IPS DF 4.7 (cell line): ENCODE data around the gene KRT80.
"Not testable (repeated sequence)": the region's sequence is repeated elsewhere in the genome, so short reads cannot be mapped to it uniquely, and the experiment has no call there.

Experiments used
- DNase-seq: peaks from one replicate; pipeline ENCODE4 v3.0.0-alpha.2; 2013; ENCODE audit warnings: low spot score; ENCODE audit errors: extremely low read depth

KRT80 gene

DNA sequence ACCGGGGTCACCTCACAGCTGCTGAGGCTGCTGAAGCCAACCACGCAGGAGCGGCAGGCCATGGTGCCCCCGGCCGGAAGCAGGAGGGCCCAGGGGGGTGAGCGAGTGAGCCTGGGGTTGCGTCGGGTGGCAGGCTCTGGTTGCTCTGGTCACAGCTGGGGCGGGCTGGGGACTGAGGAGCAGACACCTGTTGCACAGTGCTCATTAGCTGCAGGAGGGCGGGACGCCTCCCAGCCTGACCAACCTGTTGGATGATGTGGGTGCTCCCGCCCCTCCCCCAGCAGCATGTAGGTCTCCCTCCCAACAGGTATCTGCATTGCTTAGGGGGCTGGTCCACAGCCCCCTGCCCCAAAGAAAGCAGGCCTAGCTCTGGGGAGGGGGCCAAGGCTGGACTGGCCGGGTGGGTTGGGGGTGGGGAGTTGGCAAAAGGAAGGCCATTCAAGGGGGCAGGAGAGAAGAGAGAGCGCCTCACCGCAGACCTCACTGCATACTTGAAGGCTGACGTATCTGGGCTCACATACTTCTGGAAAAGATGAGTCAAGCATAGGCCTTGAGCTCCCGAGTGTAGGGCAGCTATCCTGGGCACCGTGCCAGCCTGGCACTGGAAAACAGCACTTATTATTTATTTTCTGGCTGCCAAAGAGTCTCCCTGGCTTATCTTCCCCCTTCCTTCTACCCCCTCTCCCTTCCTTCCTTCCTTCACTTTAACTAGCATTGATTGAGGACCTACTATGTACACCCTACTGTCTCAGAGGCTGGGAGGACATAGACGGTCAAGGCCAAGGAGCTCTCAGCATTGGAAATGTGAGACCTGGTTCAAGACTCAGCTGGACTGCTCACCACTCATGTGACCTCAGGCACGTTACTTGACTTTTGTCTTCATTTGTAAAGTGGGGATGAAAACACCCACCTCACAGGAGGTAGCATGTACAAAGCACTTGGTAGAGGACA is at the start of gene KRT80:
TSS of gene KRT80 (minus strand) at position 174 of the 951 bp plus-strand sequence. CDS start at position 62, 112 bp downstream.
- DNase-seq: no peak

DNA sequence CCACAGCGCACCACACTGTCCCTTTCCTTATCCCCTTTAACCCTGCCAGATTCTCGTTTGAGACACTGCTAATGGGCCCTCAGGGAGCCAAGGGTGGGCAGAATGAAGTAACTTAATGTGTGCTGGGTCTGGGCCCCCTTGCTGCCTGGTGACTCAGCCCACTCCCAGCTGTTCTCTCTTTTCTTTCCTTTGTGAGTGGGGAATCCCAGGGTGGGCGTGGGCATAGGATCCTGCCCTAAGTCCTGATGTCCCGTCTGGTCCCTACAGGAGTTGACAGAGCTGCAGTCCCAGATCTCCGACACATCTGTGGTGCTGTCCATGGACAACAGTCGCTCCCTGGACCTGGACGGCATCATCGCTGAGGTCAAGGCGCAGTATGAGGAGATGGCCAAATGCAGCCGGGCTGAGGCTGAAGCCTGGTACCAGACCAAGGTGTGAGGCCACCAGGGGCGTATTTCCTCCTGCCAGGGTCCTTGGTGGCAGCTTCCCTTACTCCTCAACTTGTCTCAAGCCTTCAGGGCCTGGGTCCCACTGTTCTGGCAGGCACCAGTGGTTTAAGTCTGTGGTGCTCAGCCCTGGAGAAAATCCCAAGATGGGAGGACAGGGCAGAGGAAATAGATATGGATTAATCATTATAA is 49.5 kb upstream of the KRT80 start:
- DNase-seq: no peak

DNA sequence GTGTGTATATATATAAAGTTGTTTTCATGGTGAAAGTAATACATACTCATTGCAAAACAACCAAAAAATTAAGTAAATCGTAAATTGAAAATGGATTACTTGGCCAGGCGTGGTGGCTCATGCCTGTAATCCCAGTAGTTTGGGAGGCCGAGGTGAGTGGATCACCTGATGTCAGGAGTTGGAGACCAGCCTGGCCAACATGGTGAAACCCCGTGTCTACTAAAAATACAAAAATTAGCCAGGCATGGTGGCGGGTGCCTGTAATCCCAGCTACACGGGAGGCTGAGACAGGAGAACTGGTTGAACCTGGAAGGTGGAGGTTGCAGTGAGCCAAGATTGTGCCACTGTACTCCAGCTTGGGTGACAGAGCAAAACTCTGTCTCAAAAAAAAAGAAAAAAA is 48.4 kb upstream of the KRT80 start:
- DNase-seq: not testable (repeated sequence)

DNA sequence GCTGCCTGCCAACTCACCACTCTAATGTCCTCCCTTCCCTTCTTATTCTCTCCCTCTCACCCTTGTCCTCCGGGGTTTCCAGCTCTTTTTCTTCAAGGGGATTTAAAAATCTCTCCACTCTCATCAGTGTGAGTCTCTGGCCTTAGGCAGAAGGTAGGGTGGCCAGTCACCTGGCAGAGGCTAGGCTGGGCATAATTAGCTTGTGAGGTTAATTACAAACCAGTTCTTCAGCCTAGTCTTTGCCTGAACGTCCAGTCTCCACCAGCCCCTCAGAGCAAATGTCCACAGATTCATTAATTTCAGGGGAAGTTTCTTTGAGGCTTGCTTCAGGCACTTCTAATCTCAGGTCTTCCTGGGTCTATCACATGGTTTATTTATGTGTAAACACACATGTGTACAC is 48.0 kb upstream of the KRT80 start:
- DNase-seq: no peak

DNA sequence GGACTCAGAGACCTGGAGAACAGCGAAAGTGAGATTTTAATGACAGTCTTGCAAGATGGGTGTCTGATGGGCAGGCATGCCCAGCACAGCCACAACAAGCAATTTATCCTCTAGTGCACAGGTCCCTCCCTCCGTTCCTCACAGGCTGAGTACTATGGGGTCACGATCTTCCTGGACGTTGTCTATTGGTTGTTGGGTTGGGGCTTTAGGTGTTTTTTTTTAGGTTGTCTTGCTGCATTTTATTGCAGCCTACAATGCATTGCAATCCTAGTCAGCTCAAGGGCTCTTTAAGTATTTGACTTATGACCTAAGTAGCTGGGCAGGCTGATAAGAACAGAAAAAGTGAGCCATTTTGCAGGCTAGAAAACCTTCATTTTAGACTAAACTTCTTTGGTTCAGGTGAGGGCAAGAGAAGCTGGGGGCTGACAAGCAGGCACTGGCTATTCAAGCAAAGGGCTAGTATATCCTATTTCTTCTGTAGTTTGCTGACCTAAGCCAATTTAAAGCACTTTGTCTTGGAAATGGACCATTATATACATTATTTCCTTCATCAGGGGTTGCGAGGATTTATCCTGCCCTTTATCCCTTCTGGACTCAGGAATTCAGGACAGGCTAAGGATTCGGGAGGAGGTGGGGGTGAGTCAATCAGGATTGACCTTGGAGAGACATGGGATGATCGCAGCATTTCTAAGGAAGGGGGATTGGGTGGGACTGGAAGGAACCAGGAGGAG is 47.3 kb upstream of the KRT80 start:
- DNase-seq: no peak

DNA sequence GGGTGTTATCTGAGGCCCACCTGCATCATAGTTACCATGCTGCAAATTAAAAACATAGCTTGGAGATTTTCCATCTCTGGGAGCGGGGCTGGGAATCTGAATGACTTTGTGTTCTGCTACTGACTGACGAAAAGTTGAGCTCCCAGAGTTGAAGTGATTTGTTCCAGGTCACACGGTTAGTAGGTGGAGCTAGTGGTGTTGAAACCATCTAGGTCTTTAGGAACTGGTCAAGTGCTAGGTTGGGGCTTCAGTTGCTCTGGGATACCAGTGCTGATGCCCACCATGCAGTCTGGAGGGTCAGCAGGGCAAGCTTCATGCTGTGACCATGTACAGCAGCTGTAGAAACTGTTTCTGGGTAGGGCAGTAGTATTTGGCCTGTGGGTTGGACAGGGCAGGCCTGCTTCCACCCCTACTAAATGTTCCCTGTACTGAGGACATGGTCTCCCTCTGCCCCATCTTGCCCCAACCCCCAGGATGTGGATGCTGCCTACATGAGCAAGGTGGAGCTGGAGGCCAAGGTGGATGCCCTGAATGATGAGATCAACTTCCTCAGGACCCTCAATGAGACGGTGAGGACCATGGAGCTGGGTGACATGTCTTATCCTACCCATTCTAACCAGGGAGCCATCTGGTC is 46.5 kb upstream of the KRT80 start:
- no peak for DNase-seq

DNA sequence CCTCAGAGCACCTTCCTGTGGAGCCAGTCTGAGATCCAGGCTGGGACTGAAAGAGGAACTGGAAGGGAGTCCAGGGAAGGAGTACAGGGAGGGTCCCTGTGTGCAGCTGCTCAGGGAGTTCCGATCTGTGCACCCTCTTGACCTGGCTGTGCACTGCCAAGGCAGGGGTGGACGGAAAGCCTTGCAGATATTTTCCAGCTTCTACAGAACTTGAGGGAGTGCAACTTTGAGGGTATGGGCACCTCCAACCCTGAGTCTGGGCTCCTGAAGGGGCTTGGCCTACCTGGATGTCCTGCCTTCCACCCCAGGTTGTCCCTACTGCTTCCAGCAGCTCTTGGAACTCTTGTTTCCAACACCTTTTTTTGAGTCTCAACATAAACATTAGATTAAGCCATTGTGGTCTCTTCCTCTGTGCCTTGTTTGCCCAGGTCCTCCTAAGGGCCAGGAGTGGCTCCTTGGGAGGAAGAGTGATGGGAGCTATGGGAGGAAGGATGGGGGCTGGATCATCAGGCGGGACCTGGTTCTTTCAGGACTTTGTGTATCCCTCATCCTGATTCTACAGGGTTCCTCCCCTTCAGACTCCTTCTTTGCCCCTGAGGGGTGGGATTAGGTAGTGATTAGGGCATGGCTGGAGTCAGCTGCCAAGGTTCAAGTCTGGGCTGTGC is 44.7 kb upstream of the KRT80 start:
- no peak for DNase-seq

DNA sequence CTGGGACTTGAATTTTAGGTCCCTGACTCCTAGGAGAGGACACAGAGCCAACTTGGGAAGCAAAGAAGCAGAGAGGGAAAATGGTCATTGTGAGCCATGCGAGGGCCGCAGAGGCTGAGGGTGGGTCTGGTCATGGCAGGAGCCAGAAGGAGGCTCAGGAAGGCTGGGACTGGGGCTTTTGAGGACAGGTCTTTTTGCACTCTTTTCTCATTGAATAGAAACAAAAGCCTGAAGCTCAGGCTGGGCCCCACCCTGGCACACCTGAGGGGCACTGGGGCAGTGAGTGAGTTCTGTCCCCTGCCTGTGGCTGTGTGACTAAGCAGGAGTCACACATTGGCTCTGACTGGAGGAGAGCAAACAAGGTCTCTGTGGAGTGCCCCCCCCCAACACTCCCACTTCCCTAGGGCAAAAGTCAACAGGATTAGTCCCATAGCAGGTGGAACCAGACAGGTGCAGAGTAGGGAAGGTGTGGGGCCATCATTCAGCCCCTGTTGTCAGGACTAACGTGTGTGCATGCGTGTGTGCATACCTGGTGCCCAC is 44.1 kb upstream of the KRT80 start:
- DNase-seq: no peak

DNA sequence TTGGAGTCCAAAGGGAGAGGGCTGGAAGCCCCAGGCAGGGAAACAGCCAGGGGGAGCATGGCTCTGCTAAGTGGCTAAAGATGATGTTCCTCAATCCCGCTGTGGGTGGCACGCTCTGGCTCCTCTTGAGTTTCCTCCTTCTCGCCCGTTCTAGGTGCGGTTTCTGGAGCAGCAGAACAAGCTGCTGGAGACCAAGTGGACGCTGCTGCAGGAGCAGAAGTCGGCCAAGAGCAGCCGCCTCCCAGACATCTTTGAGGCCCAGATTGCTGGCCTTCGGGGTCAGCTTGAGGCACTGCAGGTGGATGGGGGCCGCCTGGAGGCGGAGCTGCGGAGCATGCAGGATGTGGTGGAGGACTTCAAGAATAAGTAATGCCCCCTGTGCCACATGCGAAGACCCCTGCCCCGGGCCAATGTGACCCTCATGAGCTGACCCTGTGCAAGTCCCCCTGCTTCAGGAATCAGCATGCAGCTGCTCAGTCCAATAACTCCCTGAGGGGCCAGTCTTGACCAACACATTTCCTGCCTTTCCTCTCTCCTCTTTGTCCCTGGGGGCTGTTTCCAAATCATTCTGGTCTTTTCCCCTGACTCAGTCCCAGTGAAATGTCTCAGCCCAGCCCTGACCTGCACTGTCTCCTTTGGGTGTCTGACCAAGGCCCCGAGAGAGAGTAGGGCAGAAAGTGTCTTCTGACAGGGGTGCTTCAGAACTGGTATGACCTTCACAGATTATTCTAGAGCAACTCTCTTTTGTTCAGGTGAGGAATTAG is 43.4 kb upstream of the KRT80 start:
- DNase-seq: no peak

DNA sequence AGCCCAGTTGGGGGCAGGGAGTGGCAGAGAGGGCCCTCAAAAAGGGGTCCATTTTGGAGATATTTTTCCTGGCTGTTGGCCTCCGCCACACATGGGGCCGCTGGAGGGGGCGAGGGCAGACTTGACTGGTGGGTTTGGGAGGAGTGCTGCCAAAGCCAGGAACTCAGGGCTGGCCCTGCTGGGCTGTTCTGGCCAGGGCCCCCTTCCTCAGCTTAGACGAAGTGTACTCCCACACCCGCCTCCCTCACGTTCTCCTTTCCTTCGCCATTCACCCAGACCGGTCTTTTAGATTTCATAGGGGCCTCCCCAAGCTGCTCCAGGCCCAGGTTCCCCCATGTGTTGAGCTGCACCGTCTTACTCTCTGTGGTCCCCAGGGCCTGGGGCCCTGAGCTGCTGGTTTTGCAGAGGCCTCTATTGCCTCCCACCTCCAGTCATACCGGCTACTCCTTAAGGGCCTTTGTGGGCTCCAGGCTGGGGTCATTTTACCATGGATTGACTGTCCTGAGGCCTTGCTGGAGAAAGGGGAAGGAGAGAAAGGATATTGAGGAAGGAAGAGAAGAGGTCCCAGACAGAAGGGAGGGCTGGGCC is 42.5 kb upstream of the KRT80 start:
- DNase-seq: no peak

DNA sequence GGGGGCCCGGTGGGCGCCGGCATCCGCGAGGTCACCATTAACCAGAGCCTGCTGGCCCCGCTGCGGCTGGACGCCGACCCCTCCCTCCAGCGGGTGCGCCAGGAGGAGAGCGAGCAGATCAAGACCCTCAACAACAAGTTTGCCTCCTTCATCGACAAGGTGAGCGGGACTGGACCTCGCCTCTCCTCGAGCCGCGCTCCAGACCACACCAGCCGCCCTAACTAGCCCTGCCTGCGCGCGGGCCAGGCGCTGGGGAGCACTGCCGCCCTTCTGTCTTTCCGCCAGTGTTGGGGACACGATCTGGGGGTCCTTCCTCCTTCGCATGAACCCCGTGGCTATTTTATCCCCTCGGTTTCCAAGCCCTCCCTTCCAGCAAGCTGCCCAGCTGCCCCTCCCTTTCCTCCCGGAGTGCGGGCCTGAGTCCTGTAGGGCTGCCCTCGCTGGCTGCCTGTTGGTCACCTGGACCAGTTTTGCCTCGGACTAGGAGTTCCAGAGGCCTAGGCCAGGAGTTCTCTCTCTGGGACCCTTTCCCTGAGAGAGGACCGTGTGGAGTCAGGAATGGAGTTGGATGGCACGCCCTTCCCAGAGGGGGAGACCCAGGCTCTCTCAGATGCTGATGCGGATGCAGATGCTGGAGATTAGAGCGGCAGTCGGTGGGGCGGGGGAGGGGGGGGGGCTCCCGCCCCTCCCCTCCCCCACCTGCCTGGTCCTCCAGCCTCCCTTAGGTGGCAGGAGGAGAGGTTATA is 41.8 kb upstream of the KRT80 start:
- no peak for DNase-seq

DNA sequence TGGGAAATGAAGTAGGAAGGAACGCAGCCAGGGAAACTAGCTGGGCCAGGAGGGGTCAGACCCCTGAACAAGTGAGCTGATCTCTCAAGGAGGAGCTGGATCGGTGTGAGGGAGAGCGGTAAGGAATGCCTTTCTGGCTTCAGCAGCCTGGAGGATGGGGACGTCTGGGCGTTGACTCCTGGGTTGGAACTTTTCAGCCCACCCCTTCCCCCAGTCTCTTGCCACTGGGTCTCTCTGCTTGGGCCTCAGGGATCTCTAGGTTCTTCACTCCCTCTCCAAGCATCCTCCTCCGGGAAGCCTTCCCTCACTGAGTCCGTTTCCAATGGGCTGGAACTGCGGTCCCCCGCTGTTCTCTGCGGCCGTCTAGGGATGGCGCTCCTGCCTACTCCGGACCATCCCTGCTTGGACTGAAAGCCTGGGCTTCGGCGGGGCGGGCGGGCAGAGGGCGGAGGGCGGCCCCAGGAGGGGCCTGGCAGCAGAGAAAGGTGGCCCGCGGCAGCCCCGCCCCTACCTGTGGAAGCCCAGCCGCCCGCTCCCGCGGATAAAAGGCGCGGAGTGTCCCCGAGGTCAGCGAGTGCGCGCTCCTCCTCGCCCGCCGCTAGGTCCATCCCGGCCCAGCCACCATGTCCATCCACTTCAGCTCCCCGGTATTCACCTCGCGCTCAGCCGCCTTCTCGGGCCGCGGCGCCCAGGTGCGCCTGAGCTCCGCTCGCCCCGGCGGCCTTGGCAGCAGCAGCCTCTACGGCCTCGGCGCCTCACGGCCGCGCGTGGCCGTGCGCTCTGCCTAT is 41.1 kb upstream of the KRT80 start, which contains the start of gene KRT7:
TSS of gene KRT7 (plus strand) at position 570 of the 788 bp plus-strand sequence. CDS start at position 624, 54 bp downstream.
- no peak for DNase-seq

DNA sequence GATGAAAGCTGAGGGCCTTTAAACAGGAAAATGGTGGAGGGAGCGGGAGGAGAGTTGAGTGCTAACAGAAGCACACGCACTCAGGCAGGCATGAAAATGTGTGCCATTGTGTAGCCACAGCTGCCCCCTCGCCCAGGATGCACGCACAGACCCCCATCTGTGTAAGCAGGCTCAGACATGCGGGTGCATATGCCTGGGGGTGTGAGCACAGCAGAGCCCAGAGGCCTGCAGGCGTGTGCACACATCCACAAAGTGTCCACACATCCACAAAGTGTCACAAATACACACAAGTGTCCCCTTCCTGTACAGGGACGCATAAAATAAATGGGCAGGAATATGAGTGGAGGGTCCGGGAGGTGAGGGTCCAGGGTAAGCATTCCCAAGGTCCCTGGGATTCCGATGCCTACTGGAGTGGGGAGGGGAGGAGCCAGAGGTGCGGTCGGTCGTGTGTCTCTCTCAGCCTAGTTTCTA is 40.4 kb upstream of the KRT80 start:
- no peak for DNase-seq

DNA sequence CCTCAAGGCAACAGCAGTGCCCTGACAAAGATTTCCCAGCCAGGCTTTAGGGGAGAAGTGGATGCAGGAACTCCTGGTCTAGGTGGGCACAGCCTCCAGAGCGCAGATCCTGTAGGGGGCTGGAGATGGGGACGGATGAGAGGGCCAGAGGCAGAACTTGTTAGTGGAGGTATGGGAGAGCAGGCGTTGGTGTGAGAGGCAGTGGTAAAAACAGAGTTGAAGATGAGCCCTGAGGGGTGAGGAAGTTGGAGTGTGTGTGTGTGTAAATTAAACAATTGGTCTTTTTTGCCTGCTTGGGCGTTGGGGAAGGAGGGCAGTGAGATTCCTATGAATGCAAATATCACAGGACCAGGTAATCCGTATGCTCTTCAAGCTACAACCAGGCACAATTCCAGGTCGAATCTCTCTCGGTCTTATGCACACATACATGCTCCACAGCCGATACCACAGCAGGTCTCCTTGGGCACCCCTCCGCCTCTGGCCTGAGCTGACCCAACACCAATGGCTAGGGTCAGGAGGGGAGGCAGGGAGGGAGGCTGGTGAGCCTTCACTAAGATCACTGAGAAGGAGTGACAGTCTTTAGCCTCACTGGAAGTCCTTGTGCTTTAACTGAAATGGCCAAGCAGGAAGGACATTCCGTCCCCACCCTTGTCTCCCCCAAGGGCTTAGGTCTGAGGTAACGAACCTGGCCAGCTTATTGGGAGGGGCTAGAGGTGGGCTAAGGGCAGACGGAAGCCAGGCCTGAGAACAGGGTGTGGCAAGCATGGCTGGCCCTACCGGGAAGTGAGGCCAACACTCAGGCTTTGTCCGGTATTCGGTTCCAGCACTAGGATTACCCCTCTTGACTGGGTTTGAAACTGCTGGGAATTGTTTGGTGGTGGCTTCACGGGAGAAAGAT is 39.7 kb upstream of the KRT80 start:
- DNase-seq: no peak

DNA sequence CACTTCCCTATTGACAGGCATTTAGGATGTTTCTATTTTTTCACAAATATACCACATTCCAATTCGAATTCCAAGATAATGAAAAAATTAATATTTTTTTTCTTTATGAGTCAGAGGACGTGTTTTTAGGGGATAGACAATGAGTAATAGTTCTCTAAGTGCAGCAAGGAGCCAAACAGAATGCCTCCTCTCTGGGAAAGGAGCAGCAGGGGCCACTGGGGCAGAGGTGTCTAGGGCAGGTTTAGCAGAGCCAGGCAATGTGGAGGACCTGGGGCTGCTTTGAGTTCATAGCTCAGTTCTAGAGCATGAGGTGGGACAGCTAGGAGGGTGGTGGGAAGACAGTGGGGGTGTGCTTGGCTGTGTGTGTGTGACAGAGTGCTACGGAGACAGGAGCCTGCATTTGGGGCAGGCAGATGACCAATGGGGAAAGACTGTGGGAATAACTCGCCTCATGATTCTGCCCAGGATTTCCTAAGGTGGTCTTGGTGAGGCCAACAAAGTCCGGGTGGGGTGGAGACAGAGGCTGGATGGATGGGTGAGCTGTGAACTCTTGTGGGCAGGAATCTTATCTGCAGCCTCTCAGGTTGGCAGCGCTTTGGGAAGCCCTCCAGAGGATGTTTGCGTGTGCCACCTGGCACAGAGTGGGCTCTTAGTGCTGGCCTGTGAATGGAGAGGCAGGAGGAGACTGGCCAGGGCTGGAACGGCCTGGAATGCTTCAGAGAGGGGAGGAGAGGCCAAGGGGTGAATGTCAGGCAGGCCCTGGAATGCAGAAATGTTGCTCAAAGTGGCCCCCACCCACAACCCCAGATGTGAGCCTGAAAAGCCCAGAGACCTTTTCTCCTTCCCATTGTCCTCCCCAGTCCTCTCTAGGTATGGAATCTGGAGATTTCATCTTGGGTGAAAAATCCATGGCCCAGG is 38.8 kb upstream of the KRT80 start:
- no peak for DNase-seq
